ENCODE data around the gene DLG1. TPM values are rescaled to one million over a fixed set of nuclear protein-coding genes. Genes with fewer than 3 reads are reported as not detected.

The DLG1 gene
- total RNA-seq, 1 donor from 2014 or later = 80.2 TPM

DNA sequence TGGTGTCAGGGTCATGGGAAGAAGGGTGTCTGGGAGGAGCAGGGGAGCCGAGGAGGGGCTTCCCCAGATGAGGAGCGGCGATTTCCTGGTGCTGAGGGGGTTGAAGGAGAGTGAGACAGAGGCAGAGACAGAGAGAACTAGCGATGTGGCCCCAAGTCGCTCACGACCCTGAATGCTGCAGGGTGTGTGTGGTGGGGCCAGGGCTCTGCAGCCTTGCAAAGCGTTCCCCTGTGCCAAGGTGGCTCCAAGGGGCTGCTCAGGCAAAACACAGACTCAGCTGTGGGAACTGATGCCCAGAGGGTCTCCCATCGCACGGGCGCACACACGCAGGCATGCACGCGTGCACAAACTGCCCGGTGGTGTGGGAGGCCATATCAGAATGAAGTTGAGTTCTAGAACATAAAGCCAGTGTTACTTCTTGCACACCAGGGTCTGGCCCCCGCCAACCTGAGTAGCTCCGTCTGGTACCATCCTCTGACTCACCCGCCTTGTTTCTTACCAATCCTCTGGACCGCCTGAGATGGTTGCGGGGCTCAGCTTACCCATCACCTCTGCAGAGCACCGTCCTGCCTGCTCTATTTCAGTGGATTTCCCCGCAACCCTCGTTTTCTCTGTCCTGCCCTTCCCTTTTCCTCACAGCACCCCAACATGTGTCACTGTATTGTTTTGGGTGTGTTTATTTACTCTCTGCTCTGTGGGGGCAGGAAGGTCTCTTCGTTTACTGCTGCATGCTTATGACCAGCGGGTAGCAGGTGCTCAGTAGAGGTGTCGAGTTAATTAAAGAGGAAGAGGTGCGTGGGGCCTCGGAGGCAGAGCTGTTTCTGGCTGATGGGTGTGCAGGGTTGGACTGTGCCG is 273.3 kb downstream of the DLG1 start:
- ATAC-seq = no peak
- H3K4me1 ChIP-seq = peaks cover 21% of the 10 kb centered on the region
- peaks cover 13% of the 10 kb centered on the region for H3K27me3 ChIP-seq (ENCODE audit: low read depth)
- intact Hi-C loops (cut with DNase I) = no loop called here
- no peaks in the 10 kb centered on the region for H3K36me3 ChIP-seq
- H3K27ac ChIP-seq = no peak overlapping the region
- no peaks in the 10 kb centered on the region for H3K9me3 ChIP-seq
- no peak overlapping the region for H3K4me3 ChIP-seq
- TF ChIP-seq, protein P1, sequence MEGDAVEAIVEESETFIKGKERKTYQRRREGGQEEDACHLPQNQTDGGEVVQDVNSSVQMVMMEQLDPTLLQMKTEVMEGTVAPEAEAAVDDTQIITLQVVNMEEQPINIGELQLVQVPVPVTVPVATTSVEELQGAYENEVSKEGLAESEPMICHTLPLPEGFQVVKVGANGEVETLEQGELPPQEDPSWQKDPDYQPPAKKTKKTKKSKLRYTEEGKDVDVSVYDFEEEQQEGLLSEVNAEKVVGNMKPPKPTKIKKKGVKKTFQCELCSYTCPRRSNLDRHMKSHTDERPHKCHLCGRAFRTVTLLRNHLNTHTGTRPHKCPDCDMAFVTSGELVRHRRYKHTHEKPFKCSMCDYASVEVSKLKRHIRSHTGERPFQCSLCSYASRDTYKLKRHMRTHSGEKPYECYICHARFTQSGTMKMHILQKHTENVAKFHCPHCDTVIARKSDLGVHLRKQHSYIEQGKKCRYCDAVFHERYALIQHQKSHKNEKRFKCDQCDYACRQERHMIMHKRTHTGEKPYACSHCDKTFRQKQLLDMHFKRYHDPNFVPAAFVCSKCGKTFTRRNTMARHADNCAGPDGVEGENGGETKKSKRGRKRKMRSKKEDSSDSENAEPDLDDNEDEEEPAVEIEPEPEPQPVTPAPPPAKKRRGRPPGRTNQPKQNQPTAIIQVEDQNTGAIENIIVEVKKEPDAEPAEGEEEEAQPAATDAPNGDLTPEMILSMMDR (IDR thresholded peaks at IDR 0.05) = no peak
- no peak for DNase-seq

GRCh38 chr3:197023998-197024651 is 274.3 kb downstream of the DLG1 start:
- intact Hi-C loops (cut with DNase I) = no loop called here
- H3K27me3 ChIP-seq (ENCODE audit: low read depth) = peaks cover 8% of the 10 kb centered on the region
- peaks cover 17% of the 10 kb centered on the region for H3K4me1 ChIP-seq
- no peaks in the 10 kb centered on the region for H3K36me3 ChIP-seq
- no peaks in the 10 kb centered on the region for H3K9me3 ChIP-seq
- DNase-seq (no peak), ATAC-seq (peak in 1 of 2 donors; percentile 11)
- TF ChIP-seq, protein P1 (IDR thresholded peaks at IDR 0.05) = no peak
- H3K4me3 ChIP-seq = no peak overlapping the region
- H3K27ac ChIP-seq = no peak overlapping the region

DNA sequence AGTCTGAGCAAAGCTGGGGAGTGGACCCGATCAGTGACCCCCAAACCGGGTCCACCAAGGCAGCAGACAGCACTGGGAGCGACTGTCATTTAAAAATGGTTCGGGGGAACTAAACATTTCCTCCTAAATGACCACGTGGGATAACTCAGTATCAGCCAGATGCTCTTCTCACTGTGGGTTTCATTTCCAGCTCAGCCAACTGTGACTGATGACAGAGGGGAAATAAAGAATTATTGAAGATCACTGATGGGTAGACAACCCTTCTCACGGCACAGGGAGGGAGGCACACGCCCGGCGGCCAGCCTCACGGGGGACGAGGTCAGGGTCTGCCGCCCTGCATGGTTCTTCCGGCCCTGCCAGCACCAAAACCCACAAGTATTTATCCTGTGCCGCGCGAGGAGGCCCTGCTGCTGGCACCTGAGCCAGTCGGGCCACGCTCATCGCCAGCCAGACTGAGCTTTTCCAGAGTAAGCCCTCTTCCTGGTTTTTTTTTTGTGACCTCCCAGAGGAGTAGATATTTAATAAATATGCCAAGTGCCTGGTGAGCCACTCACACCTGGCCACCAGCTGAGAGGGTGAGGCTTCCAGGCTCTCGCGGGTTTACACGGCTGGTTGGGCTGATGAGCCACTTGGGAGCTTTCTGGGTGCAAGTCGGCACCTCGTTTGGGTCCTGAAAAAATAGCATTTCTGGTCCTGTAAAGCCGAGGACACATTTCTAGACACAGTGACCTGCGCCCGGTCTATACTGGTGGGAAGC is 275.0 kb downstream of the DLG1 start:
- intact Hi-C loops (cut with DNase I) = no loop called here
- Histone ChIP-seq H3K4me1 (peaks cover 11% of the 10 kb centered on the region), H3K27ac (no peak overlapping the region), H3K9me3 (no peaks in the 10 kb centered on the region), H3K27me3 (ENCODE audit: low read depth) (peaks cover 3% of the 10 kb centered on the region), H3K36me3 (no peaks in the 10 kb centered on the region), H3K4me3 (no peak overlapping the region)
- ATAC-seq (peak in 1 of 2 donors; percentile 22), DNase-seq (no peak)
- TF ChIP-seq, protein P1 (IDR thresholded peaks at IDR 0.05) = no peak

- Histone ChIP-seq H3K36me3 (no peaks in the 10 kb centered on the region), H3K4me1 (peaks cover 11% of the 10 kb centered on the region), H3K27ac (no peak overlapping the region), H3K4me3 (no peak overlapping the region), H3K9me3 (no peaks in the 10 kb centered on the region), H3K27me3 (ENCODE audit: low read depth) (peaks cover 3% of the 10 kb centered on the region)
- intact Hi-C loops (cut with DNase I) = no loop called here
- TF ChIP-seq, protein P1 (IDR thresholded peaks at IDR 0.05) = no peak
- DNase-seq (no peak), ATAC-seq (no peak)
Measured at GRCh38 chr3:197022405-197023231, 275.8 kb downstream of the DLG1 start.

All from lower lobe of right lung (tissue), 2 donors.